Effector memory CD4-positive, alpha-beta T cell (primary cell): Measurements from ENCODE around the gene SCARB1.
"Not testable (repeated sequence)": the region's sequence is repeated elsewhere in the genome, so short reads cannot be mapped to it uniquely, and the experiment has no call there.

Experiments
- DNase-seq, 3 donors: peaks; one replicate each; pipeline ENCODE4 v3.0.0-alpha.2; 2020
- H3K27ac ChIP-seq: 2 replicates; pipeline ENCODE4 v1.7.0; 2013; ENCODE audit warnings: mild to moderate bottlenecking, low read length, moderate library complexity; ENCODE audit not compliant: insufficient read depth, poor library complexity, severe bottlenecking
- H3K27me3 ChIP-seq: replicated peaks from 2 replicates; pipeline ENCODE4 v1.7.0; 2013; ENCODE audit warnings: mild to moderate bottlenecking, low read length; ENCODE audit not compliant: insufficient read depth, control insufficient read depth, poor library complexity, severe bottlenecking
- H3K36me3 ChIP-seq: 2 replicates; pipeline ENCODE4 v1.7.0; 2013; ENCODE audit warnings: mild to moderate bottlenecking, low read length, moderate library complexity; ENCODE audit not compliant: control insufficient read depth, insufficient read depth
- H3K4me1 ChIP-seq: 2 replicates; pipeline ENCODE4 v1.7.0; 2013; ENCODE audit warnings: low read length, mild to moderate bottlenecking; ENCODE audit not compliant: control insufficient read depth, insufficient read depth, poor library complexity, severe bottlenecking
- H3K4me3 ChIP-seq: 2 replicates; pipeline ENCODE4 v1.7.0; 2013; ENCODE audit warnings: low read length, low read depth, mild to moderate bottlenecking; ENCODE audit not compliant: insufficient read depth, poor library complexity, severe bottlenecking
- H3K9me3 ChIP-seq: 2 replicates; pipeline ENCODE4 v1.7.0; 2013; ENCODE audit warnings: mild to moderate bottlenecking, low read length, moderate library complexity; ENCODE audit not compliant: control insufficient read depth
- total RNA-seq, 3 donors: gene quantifications; one replicate each; lab custom pipeline; 2026; lab: John Stamatoyannopoulos, UW

SCARB1 gene, protein sequence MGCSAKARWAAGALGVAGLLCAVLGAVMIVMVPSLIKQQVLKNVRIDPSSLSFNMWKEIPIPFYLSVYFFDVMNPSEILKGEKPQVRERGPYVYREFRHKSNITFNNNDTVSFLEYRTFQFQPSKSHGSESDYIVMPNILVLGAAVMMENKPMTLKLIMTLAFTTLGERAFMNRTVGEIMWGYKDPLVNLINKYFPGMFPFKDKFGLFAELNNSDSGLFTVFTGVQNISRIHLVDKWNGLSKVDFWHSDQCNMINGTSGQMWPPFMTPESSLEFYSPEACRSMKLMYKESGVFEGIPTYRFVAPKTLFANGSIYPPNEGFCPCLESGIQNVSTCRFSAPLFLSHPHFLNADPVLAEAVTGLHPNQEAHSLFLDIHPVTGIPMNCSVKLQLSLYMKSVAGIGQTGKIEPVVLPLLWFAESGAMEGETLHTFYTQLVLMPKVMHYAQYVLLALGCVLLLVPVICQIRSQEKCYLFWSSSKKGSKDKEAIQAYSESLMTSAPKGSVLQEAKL
- total RNA-seq: 0.69 to 2.9 (median 2.7) reads per million in 3 donors

DNA sequence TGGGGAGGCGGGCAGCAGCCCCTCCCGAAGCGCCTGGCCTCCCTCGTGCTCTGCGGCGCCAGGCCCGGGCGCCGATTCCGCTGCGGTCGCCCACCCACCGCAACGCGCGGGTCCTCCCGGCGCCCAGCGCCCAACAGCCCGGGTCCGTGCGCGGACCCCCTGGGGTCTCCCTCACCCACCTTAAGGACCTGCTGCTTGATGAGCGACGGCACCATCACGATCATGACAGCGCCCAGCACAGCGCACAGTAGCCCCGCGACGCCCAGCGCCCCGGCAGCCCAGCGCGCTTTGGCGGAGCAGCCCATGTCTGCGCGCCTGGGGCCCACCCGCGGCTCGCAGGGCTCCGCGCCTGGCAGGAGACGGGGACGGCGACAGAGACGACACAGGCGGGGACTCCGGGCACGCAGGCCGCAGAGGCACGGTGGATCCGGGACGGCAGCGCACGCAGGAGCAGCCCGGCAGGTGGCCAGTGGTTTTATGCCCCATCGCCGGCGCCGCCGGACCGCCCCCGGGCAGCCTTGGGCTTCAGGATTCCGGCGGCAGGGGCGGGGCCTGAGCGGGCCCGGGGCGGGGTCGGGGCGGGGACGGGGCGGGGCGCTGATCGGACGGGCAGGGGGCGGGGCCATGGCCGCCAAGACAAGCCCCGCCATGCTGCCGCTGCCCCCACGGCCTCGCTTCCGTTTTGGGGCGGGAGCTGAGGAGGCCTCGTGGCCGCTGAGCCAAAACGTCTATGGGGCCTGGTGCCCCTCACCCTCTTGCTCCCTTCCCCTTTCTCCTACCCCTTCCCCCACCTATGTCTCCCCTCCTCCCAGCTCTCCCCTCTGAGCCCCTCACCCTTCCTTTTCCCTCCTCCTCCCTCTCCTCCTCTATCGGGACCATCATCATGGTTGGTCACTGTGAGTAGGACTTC lies at the start of gene SCARB1:
SCARB1 (minus strand) TSS at position 449 of the 910 bp plus-strand sequence; CDS start at position 305, 144 bp downstream.
- Histone ChIP-seq H3K27me3 (no peaks in the 10 kb centered on the region), H3K4me1 (peaks cover 5% of the 10 kb centered on the region), H3K27ac (no peak within 1 kb of the TSS), H3K4me3 (peak within 1 kb of the TSS; percentile 77), H3K9me3 (no peaks in the 10 kb centered on the region), H3K36me3 (no peaks in the 10 kb centered on the region)
- peak; percentile 63 to 66 (median 66) for DNase-seq

DNA sequence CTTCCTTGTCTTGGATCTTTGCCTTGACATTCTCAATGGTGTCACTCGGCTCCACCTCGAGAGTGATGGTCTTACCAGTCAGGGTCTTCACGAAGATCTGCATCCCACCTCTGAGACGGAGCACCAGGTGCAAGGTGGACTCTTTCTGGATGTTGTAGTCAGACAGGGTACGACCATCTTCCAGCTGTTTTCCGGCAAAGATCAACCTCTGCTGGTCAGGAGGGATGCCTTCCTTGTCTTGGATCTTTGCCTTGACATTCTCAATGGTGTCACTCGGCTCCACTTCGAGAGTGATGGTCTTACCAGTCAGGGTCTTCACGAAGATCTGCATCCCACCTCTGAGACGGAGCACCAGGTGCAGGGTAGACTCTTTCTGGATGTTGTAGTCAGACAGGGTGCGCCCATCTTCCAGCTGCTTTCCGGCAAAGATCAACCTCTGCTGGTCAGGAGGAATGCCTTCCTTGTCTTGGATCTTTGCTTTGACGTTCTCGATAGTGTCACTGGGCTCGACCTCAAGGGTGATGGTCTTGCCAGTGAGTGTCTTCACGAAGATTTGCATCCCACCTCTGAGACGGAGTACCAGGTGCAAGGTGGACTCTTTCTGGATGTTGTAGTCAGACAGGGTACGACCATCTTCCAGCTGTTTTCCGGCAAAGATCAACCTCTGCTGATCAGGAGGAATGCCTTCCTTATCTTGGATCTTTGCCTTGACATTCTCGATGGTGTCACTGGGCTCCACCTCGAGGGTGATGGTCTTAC lies 49.0 kb upstream of the SCARB1 start:
- not testable (repeated sequence) for H3K9me3 ChIP-seq, H3K27ac ChIP-seq, H3K27me3 ChIP-seq, DNase-seq, H3K4me3 ChIP-seq
- H3K4me1 ChIP-seq: peaks cover 39% of the 10 kb centered on the region
- peaks cover 16% of the 10 kb centered on the region for H3K36me3 ChIP-seq

DNA sequence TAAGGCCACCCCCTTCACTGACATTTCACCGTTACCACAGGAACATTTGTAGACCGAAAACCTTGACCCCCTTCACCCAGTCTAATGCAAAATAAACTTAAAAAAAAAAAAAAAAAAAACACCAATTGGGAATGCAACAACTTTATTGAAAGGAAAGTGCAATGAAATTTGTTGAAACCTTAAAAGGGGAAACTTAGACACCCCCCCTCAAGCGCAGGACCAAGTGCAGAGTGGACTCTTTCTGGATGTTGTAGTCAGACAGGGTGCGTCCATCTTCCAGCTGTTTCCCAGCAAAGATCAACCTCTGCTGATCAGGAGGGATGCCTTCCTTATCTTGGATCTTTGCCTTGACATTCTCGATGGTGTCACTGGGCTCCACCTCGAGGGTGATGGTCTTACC lies 47.9 kb upstream of the SCARB1 start:
- H3K36me3 ChIP-seq: peaks cover 16% of the 10 kb centered on the region
- H3K4me1 ChIP-seq: peaks cover 34% of the 10 kb centered on the region
- not testable (repeated sequence) for H3K4me3 ChIP-seq, H3K9me3 ChIP-seq, H3K27me3 ChIP-seq, DNase-seq, H3K27ac ChIP-seq

DNA sequence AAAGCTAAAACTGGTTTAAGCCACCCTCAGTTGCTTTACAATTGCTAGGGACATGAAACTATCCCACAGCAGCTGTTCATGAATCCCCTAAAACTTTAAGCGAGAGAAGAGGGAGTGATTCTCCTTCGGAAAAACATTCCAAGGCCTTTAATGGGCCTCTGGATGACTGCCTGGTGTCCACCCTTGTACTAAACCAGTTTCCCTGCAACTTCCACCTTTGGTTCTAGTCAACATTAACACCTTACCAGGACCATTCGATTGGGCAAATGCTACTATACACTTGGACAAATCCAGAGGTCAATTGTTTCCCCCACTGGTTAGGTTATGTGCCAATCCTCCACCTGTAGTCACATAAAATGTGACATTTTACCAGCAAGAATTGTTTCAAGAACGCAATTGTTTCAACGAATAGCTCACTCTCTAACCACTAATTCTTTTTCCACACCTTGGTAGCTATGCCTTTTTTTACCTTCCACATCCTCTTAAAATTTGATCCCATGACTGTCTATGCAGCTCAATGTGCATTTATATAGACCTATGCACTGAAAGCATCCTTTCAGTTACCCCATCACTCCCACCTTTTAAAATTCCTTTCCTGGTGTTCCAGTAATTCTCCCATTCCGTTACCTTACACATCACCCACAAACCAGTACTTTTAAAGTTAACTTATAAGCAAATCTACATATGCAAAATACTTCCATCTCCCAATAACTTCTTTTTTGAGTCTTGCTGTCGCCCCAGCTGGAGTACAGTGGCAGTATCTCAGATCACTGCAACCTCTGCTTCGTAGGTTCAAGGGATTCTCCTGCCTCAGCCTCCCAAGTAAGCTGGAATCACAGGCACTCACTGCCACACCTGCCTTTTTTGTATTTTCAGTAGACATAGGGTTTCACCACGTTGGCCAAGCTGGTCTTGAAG lies 47.2 kb upstream of the SCARB1 start:
- DNase-seq: no peak
- H3K4me3 ChIP-seq: no peak overlapping the region
- no peaks in the 10 kb centered on the region for H3K9me3 ChIP-seq
- H3K27me3 ChIP-seq: no peaks in the 10 kb centered on the region
- peaks cover 29% of the 10 kb centered on the region for H3K4me1 ChIP-seq
- H3K36me3 ChIP-seq: peaks cover 16% of the 10 kb centered on the region
- no peak overlapping the region for H3K27ac ChIP-seq

DNA sequence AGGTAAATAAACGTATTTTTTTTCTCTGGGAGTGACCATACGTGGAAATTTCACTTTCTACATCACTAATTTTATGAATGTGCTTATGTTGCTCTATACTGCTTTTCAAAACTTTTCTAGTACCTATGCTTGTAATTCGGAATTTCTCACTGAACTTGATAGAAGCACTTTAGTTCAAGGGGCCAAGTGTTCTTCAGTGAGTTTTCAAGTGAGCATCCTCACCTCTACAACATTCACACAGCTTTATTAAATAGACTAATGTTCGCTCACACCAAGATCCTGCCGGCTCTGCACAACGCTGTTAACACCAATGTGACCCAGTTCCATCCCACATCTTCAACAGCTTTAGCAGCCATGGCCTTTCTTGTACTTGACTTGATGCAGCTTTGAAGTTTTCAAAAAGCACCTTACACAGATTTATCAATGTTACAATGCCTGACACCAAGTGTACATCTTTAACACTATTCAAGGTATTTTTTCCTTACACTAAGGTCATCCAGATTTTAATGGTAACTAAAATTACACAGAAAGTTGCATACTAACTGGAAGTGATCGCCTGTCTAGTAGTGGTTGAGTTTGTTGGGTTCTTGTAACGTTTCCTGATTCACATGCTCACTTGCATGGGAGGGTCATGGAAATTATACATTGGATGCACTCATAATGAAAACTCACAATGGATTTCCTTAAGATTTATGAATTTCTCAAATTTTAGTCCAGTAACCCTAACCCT lies 46.3 kb upstream of the SCARB1 start:
- H3K27ac ChIP-seq: no peak overlapping the region
- no peak for DNase-seq
- H3K4me3 ChIP-seq: no peak overlapping the region

DNA sequence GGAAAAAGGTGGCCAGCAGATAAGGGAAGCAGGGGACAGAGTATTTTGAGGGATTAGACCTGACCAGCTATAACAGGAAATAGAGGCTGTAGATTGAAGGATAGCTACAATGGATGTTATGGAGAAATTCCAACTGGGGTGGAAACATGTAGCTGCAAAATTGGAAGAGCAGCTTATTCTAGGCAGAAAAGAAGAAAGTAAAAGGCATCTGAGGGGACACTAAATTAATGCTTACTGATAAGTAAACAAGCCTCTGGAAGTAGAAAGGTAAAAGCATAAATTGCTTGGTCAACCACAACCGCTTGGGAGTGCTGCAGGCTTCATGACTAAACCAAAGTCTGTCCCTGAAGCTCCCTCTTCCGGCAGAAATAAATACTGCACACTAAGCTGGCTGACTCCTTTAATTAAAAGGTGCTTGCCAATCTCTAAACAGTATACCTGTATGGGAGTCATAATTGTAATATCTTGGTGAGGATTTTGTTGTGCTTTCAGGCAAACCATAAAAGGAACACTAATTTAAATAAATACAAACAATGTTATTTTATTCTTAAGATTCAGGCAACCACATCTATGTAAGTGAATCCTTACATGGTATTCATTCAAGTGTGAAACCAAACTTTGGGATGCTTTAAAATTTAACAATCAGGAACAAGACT lies 43.1 kb upstream of the SCARB1 start:
- no peak overlapping the region for H3K4me3 ChIP-seq
- peak; percentile 69 to 83 (median 72) for DNase-seq
- H3K27ac ChIP-seq: no peak overlapping the region

More for the DNA sequence above, 46.3 kb upstream of the SCARB1 start:
- Histone ChIP-seq H3K36me3 (peaks cover 16% of the 10 kb centered on the region), H3K4me1 (peaks cover 21% of the 10 kb centered on the region), H3K27me3 (no peaks in the 10 kb centered on the region), H3K9me3 (no peaks in the 10 kb centered on the region)

DNA sequence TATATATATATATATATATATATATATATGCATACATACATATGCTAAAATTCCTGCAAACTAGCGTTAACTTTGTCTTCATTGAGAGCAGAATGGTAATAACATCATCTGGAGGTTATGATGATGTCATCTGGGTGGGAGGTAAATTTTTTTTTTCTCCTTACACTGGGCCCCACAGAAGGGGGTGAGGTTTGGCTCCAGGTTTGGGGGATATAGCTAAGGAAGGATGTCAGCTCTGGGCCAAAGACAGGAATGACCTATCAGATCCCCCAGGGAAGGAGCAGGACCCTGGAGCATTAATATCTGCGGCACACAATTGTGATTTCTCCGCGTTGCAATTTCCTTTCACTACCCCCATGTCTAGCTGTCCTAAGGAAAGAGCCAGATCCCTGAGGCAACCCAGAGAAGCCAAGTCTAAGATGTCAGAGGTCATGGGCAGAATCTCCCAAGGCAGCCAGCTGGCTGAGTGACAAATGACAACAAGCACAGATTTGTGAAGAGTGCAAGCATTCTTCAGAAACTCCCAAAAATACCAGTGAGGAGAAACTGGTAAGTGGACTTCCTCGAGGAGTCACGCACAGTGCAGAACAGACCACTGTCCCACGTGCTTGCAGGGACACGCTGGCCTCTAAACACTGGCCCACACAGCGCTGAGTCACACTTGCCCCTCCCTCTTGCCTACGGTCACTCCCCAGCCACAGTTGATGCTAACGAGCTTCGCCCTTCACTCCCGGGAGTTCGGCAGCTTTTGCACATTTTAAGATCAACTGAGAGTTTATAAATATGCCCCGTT lies 40.8 kb upstream of the SCARB1 start:
- Histone ChIP-seq H3K27me3 (no peaks in the 10 kb centered on the region), H3K36me3 (no peaks in the 10 kb centered on the region), H3K27ac (no peak overlapping the region), H3K4me1 (peaks cover 4% of the 10 kb centered on the region), H3K4me3 (no peak overlapping the region), H3K9me3 (no peaks in the 10 kb centered on the region)
- DNase-seq: no peak

More for the DNA sequence above, 43.1 kb upstream of the SCARB1 start:
- H3K9me3 ChIP-seq: no peaks in the 10 kb centered on the region
- no peaks in the 10 kb centered on the region for H3K27me3 ChIP-seq
- peaks cover 17% of the 10 kb centered on the region for H3K4me1 ChIP-seq
- H3K36me3 ChIP-seq: peaks cover 12% of the 10 kb centered on the region

DNA sequence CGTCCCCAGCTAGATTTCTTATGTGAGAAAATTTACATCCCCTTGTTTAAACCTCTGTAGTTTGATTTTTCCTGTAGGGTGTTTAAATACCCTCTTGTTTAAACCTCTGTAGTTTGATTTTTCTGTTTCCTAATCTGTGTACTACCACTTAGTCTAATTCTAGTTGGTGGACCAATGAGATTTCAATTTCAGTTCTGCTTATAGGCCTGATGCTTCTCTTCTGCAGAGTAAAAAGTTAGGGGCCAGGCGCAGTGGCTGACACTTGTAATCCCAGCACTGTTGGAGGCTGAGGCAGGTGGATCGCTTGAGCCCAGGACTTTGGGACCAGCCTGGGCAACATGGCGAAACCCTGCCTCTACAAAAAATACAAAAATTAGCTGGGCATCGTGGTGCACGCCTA lies 39.3 kb upstream of the SCARB1 start:
- no peak overlapping the region for H3K27ac ChIP-seq
- peaks cover 4% of the 10 kb centered on the region for H3K4me1 ChIP-seq
- H3K4me3 ChIP-seq: no peak overlapping the region
- no peaks in the 10 kb centered on the region for H3K9me3 ChIP-seq
- no peak for DNase-seq
- H3K36me3 ChIP-seq: no peaks in the 10 kb centered on the region
- H3K27me3 ChIP-seq: no peaks in the 10 kb centered on the region
